Measurements from ENCODE around the gene PBRM1. TPM values are rescaled to one million over a fixed set of nuclear protein-coding genes. Genes with fewer than 3 reads are reported as not detected.

The PBRM1 gene
- total and polyA plus RNA-seq, 4 donors, result 7.1 to 65.7 (median 38.7) TPM

DNA sequence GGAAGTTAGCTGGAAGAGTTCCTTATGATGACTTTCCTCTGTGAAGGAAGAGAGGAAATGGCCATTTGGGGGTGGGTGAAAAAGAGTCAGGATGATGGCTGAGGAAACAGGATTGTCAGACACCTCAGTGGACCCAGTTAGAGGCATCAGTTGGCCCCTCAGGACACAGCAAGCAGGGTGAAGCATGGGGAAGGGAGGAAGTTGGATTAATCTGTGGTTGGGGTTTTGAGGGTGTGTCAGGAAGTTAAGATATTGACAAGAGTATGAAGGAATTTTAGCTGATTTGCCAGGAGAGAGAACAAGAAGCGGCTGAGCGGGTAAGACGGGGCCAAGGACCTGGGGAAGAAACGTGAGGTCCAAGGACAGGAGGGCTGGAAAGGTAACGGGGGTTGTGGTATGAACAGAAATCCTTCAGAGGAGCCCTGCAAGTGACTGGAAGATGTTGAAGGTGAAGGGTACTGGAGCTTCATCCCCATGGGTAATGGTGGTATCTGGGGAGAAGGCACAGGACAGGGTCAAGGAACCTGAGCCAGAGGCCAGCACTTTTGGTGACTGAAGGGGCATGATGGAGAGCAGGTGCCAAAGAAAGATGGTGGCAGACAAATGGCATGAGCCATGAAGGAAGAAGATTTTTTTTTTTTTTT, 146.6 kb downstream of the PBRM1 start:
- Histone ChIP-seq H3K4me3 (ENCODE audit: low read depth in 1 of 3, low read length in 3 of 3) (no peak overlapping the region), H3K4me1 (ENCODE audit: control insufficient read depth in 4 of 4, insufficient read depth in 4 of 4, low read length in 3 of 4) (peaks cover 6 to 32% (median 24%) of the 10 kb centered on the region in 4 donors)
- 85% methylated on average over 5 of the region's 5 CpGs for WGBS

More for the DNA sequence above, 146.6 kb downstream of the PBRM1 start:
- Histone ChIP-seq H3K9ac (ENCODE audit: low read depth in 1 of 2, low read length in 2 of 2) (no peak overlapping the region), H3K9me3 (ENCODE audit: control insufficient read depth in 4 of 4, low read length in 3 of 4) (no peaks in the 10 kb centered on the region), H3K36me3 (ENCODE audit: control insufficient read depth in 4 of 4, insufficient read depth in 3 of 4, low read depth in 1 of 4, low read length in 3 of 4) (peaks cover 2 to 6% (median 5%) of the 10 kb centered on the region in 4 donors), H3K27me3 (ENCODE audit: control insufficient read depth in 4 of 4, insufficient read depth in 4 of 4, low read length in 3 of 4) (no peaks in the 10 kb centered on the region), H3K27ac (ENCODE audit: low read depth in 1 of 2, low read length in 2 of 2) (no peak overlapping the region)
- DNase-seq (ENCODE audit: low spot score), result no peak
- no peak for TF ChIP-seq HNF4A (conservative IDR thresholded peaks at IDR 0.05)
- no peak for TF ChIP-seq EGR1 (IDR thresholded peaks at IDR 0.05; ENCODE audit: low read depth in 2 of 2)
- no peak for TF ChIP-seq MAX (IDR thresholded peaks at IDR 0.05)
- no peak for TF ChIP-seq HNF4G (IDR thresholded peaks at IDR 0.05)
- TF ChIP-seq RXRA (IDR thresholded peaks at IDR 0.05), result no peak
- no peak for TF ChIP-seq JUND (IDR thresholded peaks at IDR 0.05)
- no peak for TF ChIP-seq GABPA (IDR thresholded peaks at IDR 0.05 in 1 of 2, conservative IDR thresholded peaks at IDR 0.05 in 1 of 2)
- TF ChIP-seq SP1 (IDR thresholded peaks at IDR 0.05), result no peak
- TF ChIP-seq ZBTB33 (IDR thresholded peaks at IDR 0.05), result no peak
- TF ChIP-seq FOXA2 (IDR thresholded peaks at IDR 0.05), result no peak
- TF ChIP-seq REST (IDR thresholded peaks at IDR 0.05), result no peak
- TF ChIP-seq CTCF (IDR thresholded peaks at IDR 0.05; ENCODE audit: low read depth, low read length, missing input control), result no peak
- no peak for TF ChIP-seq YY1 (IDR thresholded peaks at IDR 0.05)

Measured in liver (tissue), 9 donors.